HG03039 (cell line): ENCODE results near the gene LNX1.

Source experiments
- ATAC-seq: cut with Tn5 transposase; IDR thresholded peaks from one replicate; pipeline ENCODE4 v1.9.1; 2021; ENCODE audit warnings: mild to moderate bottlenecking, moderate library complexity; ENCODE audit not compliant: unreplicated experiment

The LNX1 gene

GRCh38 chr4:53541577-53542206 is 49.6 kb downstream of the LNX1 start:
- no peak for ATAC-seq

GRCh38 chr4:53538756-53539155 is 52.5 kb downstream of the LNX1 start:
- ATAC-seq, result no peak

GRCh38 chr4:53537606-53538005 is 53.7 kb downstream of the LNX1 start:
- ATAC-seq, result no peak

- ATAC-seq, result no peak
Observed at GRCh38 chr4:53536328-53536727, 55.0 kb downstream of the LNX1 start.

GRCh38 chr4:53535567-53535966 is 55.7 kb downstream of the LNX1 start:
- ATAC-seq, result no peak

GRCh38 chr4:53534684-53535083 is 56.6 kb downstream of the LNX1 start:
- no peak for ATAC-seq

- ATAC-seq, result no peak
Observed at GRCh38 chr4:53532521-53532920, 58.8 kb downstream of the LNX1 start.

GRCh38 chr4:53531585-53532224 is 59.6 kb downstream of the LNX1 start:
- ATAC-seq, result no peak

- no peak for ATAC-seq
Observed at GRCh38 chr4:53529025-53529424, 62.3 kb downstream of the LNX1 start.

- ATAC-seq, result no peak
Observed at GRCh38 chr4:53527930-53528329, 63.4 kb downstream of the LNX1 start.

GRCh38 chr4:53527326-53527725 is 64.0 kb downstream of the LNX1 start:
- ATAC-seq, result no peak

- ATAC-seq, result no peak
Observed at GRCh38 chr4:53522334-53522733, 69.0 kb downstream of the LNX1 start.

- ATAC-seq, result no peak
Observed at GRCh38 chr4:53520116-53520515, 71.2 kb downstream of the LNX1 start.

GRCh38 chr4:53518807-53519206 is 72.5 kb downstream of the LNX1 start:
- ATAC-seq, result no peak

- no peak for ATAC-seq
Observed at GRCh38 chr4:53515076-53515475, 76.2 kb downstream of the LNX1 start.

GRCh38 chr4:53514509-53514908 is 76.8 kb downstream of the LNX1 start:
- no peak for ATAC-seq

GRCh38 chr4:53512608-53513007 is 78.7 kb downstream of the LNX1 start:
- no peak for ATAC-seq

GRCh38 chr4:53511014-53511413 is 80.3 kb downstream of the LNX1 start:
- no peak for ATAC-seq

GRCh38 chr4:53510321-53510720 is 81.0 kb downstream of the LNX1 start:
- ATAC-seq, result no peak

GRCh38 chr4:53508446-53508845 is 82.8 kb downstream of the LNX1 start:
- ATAC-seq, result no peak

GRCh38 chr4:53507671-53508286 is 83.5 kb downstream of the LNX1 start:
- ATAC-seq, result no peak

- no peak for ATAC-seq
Observed at GRCh38 chr4:53507058-53507457, 84.2 kb downstream of the LNX1 start.
